HepG2 (cell line): ENCODE measurements around the gene ARHGEF4. TPM values are rescaled to one million over a fixed set of nuclear protein-coding genes. Genes with fewer than 3 reads are reported as not detected.

Source experiments
- ATAC-seq: fragments of 200-7000 bp; cut with Tn5 transposase; 3 replicates; pipeline ENCODE4 v1.9.1; 2020; ENCODE audit warnings: mild to moderate bottlenecking, moderate library complexity
- BruUV-seq: library from RNA; stranded (reverse); fragments of 400-500 nt; replicated peaks from 2 replicates; lab custom pipeline; 2021; lab: Mats Ljungman, UMichigan
- CTCF ChIA-PET: fragments of 300-600 bp; formaldehyde crosslinking; extraction: SDS; loops from one replicate; lab custom pipeline; 2021; ENCODE audit warnings: low total read pairs, inconsistent platforms, low intra/inter-chr PET ratio; lab: Yijun Ruan, JAX
- POLR2A ChIA-PET: fragments of 350-600 bp; sonication (Branson Sonifier 250); formaldehyde crosslinking; loops from one replicate; lab custom pipeline; 2020; ENCODE audit warnings: antibody characterized with exemption, inconsistent platforms; lab: Yijun Ruan, JAX
- DNase-seq: peaks from one replicate; pipeline ENCODE4 v3.0.0-alpha.2; 2015; ENCODE audit warnings: low spot score
- FAIRE-seq: peaks from 3 replicates; lab custom pipeline; 2011; peaks lifted over from hg19 to GRCh38; lab: Jason Lieb, UNC
- H2AFZ ChIP-seq: one replicate; pipeline ENCODE4 v1.6.1; 2011; ENCODE audit warnings: low read length, inconsistent platforms
- H3K27ac ChIP-seq: fragments of 300-600 bp; 3 replicates; pipeline ENCODE4 v1.8.0; 2011; ENCODE audit warnings: mixed run types, mild to moderate bottlenecking, mixed read lengths, low read length, inconsistent platforms; ENCODE audit not compliant: insufficient read depth; ENCODE audit errors: extremely low read length
- H3K27me3 ChIP-seq, 2 experiments: fragments of 200-600 bp in 1 of 2; 2 replicates in 1 of 2; 3 replicates in 1 of 2; pipeline versions ENCODE4 v1.6.0 to v1.8.0; 2011; ENCODE audit warnings: low read length in 2 of 2, mild to moderate bottlenecking in 2 of 2, moderate library complexity in 2 of 2, inconsistent platforms in 1 of 2; ENCODE audit not compliant: insufficient read depth in 2 of 2, control insufficient read depth in 1 of 2
- H3K36me3 ChIP-seq, 2 experiments: fragments of 200-600 bp in 1 of 2; replicated peaks in 1 of 2; 2 replicates in 1 of 2; 3 replicates in 1 of 2; pipeline versions ENCODE4 v1.5.1 to v1.8.0; 2011; ENCODE audit warnings: low read length in 2 of 2, inconsistent platforms in 1 of 2; ENCODE audit not compliant: insufficient read depth in 2 of 2, control insufficient read depth in 1 of 2
- H3K4me1 ChIP-seq: 2 replicates; pipeline ENCODE4 v1.5.1; 2012; ENCODE audit warnings: low read length, inconsistent platforms; ENCODE audit not compliant: insufficient read depth
- H3K4me2 ChIP-seq: 2 replicates; pipeline ENCODE4 v1.6.0; 2011; ENCODE audit warnings: low read depth, low read length, inconsistent platforms
- H3K4me3 ChIP-seq, 3 experiments: fragments of 200-600 bp in 1 of 3; sonication (generic), shearing (Covaris generic) in 1 of 3; replicated peaks in 1 of 3; 2 replicates each; pipeline ENCODE4 v1.5.1; 2011 to 2016; ENCODE audit warnings: low read length in 3 of 3, inconsistent platforms in 2 of 3, low read depth in 2 of 3, mild to moderate bottlenecking in 2 of 3, control low read depth in 1 of 3, mixed read lengths in 1 of 3; ENCODE audit not compliant: insufficient read depth in 1 of 3
- H3K79me2 ChIP-seq: one replicate; pipeline ENCODE4 v1.6.1; 2011; ENCODE audit warnings: low read length, inconsistent platforms; ENCODE audit not compliant: insufficient read depth
- H3K9ac ChIP-seq: 2 replicates; pipeline ENCODE4 v1.6.0; 2011; ENCODE audit warnings: mild to moderate bottlenecking, low read depth, low read length, inconsistent platforms; ENCODE audit not compliant: insufficient read depth
- H3K9me3 ChIP-seq: 2 replicates; pipeline ENCODE4 v1.5.1; 2012; ENCODE audit warnings: mild to moderate bottlenecking, low read length
- H4K20me1 ChIP-seq: 2 replicates; pipeline ENCODE4 v1.6.0; 2011; ENCODE audit warnings: inconsistent platforms, mild to moderate bottlenecking, low read length, moderate library complexity; ENCODE audit not compliant: insufficient read depth
- ARNT2 ChIP-seq: sonication (generic); formaldehyde crosslinking; IDR thresholded peaks from 2 replicates; pipeline ENCODE4 v1.8.0; 2022; ENCODE audit warnings: mild to moderate bottlenecking, low read depth, missing genetic modification reagents, moderate library complexity
- ARNTL ChIP-seq: sonication (generic); formaldehyde crosslinking; IDR thresholded peaks from 2 replicates; pipeline ENCODE4 v1.4.0; 2020; ENCODE audit warnings: mild to moderate bottlenecking, missing genetic modification reagents
- BHLHE40 ChIP-seq: IDR thresholded peaks from 2 replicates; pipeline ENCODE4 v1.6.1; 2011; ENCODE audit warnings: low read length, improper control_type of control experiment
- CCAR2 ChIP-seq: fragments of 200-400 bp; formaldehyde crosslinking; optimal IDR thresholded peaks from 2 replicates; pipeline ENCODE3; 2018; ENCODE audit warnings: low read depth, mild to moderate bottlenecking, low read length, moderate library complexity
- MEIS2 ChIP-seq: sonication (generic); formaldehyde crosslinking; IDR thresholded peaks from 2 replicates; pipeline ENCODE4 v1.9.0; 2021; ENCODE audit warnings: mild to moderate bottlenecking, missing genetic modification reagents
- NFIB ChIP-seq: sonication (generic); formaldehyde crosslinking; IDR thresholded peaks from 2 replicates; pipeline ENCODE4 v1.9.0; 2021; ENCODE audit warnings: missing genetic modification reagents, mild to moderate bottlenecking, borderline replicate concordance
- RNF2 ChIP-seq: fragments of 450-650 bp; conservative IDR thresholded peaks from 2 replicates; pipeline ENCODE4 v1.6.1; 2016; ENCODE audit warnings: low read depth
- SMYD3 ChIP-seq: sonication (generic); formaldehyde crosslinking; IDR thresholded peaks from 2 replicates; pipeline ENCODE4 v1.8.1; 2023; ENCODE audit warnings: mild to moderate bottlenecking, missing genetic modification reagents
- SRY ChIP-seq: sonication (generic); formaldehyde crosslinking; IDR thresholded peaks from 2 replicates; pipeline ENCODE4 v1.8.0; 2022; ENCODE audit warnings: mild to moderate bottlenecking, missing genetic modification reagents
- ZFY ChIP-seq: sonication (generic); formaldehyde crosslinking; IDR thresholded peaks from 2 replicates; pipeline ENCODE4 v1.4.0; 2020; ENCODE audit warnings: missing genetic modification reagents
- ZKSCAN8 ChIP-seq: IDR thresholded peaks from 2 replicates; pipeline ENCODE4 v1.6.1; 2016; ENCODE audit warnings: borderline replicate concordance, missing genetic modification reagents, missing compliant biosample characterization
- ZMYM2 ChIP-seq: sonication (generic); formaldehyde crosslinking; IDR thresholded peaks from 2 replicates; pipeline ENCODE4 v1.8.0; 2022; ENCODE audit warnings: mild to moderate bottlenecking, missing genetic modification reagents
- ZNF263 ChIP-seq: sonication (generic); formaldehyde crosslinking; IDR thresholded peaks from 2 replicates; pipeline ENCODE4 v1.4.0; 2020; ENCODE audit warnings: missing genetic modification reagents
- ZNF564 ChIP-seq: sonication (generic); formaldehyde crosslinking; IDR thresholded peaks from 2 replicates; pipeline ENCODE4 v1.8.1; 2023; ENCODE audit warnings: mild to moderate bottlenecking, missing genetic modification reagents
- ZNF788 ChIP-seq: sonication (generic); formaldehyde crosslinking; IDR thresholded peaks from 2 replicates; pipeline ENCODE4 v1.5.0; 2020; ENCODE audit warnings: mild to moderate bottlenecking, missing genetic modification reagents, borderline replicate concordance
- WGBS: methylation state at CpG from one replicate; pipeline ENCODE4 v1.1.6; 2017; ENCODE audit warnings: low lambda C conversion rate; 5-methylcytosine and 5-hydroxymethylcytosine counted together
- in situ Hi-C: cut with HindIII; loops from 2 replicates; pipeline ENCODE4 v1.10.0; 2017; ENCODE audit warnings: low pct_unique_long_range_greater_than_20kb; ENCODE audit not compliant: extremely low pct_ligation_motif_present
- intact Hi-C: fragments of 100-400 bp; cut with micrococcal nuclease; formaldehyde crosslinking; loops from one replicate; pipeline ENCODE4 v1.10.0; 2022; ENCODE audit not compliant: unreplicated experiment
- polyA plus RNA-seq, 8 experiments: library from polyadenylated mRNA; depleted of rRNA in 3 of 8; stranded (reverse) in 7 of 8; unstranded in 1 of 8; fragments of >200 nt; fragmentation: Illumina TruSeq in 4 of 8; extraction: Trizol in 4 of 8; gene quantifications; 2 replicates each; pipeline versions ENCODE4 v1.2.1 to v1.2.3, GENCODE V29; 2011 to 2016; ENCODE audit warnings: low read depth in 4 of 8, missing spikeins in 1 of 8, mixed read lengths in 1 of 8; ENCODE audit not compliant: insufficient read depth in 1 of 8
- total RNA-seq, 5 experiments: library from RNA; depleted of rRNA; stranded (reverse); fragments of >200 nt; fragmentation: Illumina TruSeq; extraction: Trizol; gene quantifications; 2 replicates each; pipeline ENCODE4 v1.2.3, GENCODE V29; 2016; ENCODE audit warnings: low read depth in 1 of 5
- TF ChIP-seq, protein P1 (sequence below): sonication (generic); formaldehyde crosslinking; IDR thresholded peaks from 2 replicates; pipeline ENCODE4 v1.5.0; 2020; ENCODE audit warnings: missing genetic modification reagents
- TF ChIP-seq, protein P2 (sequence below): sonication (generic); formaldehyde crosslinking; IDR thresholded peaks from 2 replicates; pipeline ENCODE4 v1.9.0; 2021; ENCODE audit warnings: missing genetic modification reagents, mild to moderate bottlenecking, borderline replicate concordance
- TF ChIP-seq, protein P3 (sequence below): sonication (generic); formaldehyde crosslinking; IDR thresholded peaks from 2 replicates; pipeline ENCODE4 v1.4.0; 2020; ENCODE audit warnings: missing genetic modification reagents
- TF ChIP-seq, protein P4 (sequence below): sonication (generic); formaldehyde crosslinking; IDR thresholded peaks from 2 replicates; pipeline ENCODE4 v1.4.0; 2020; ENCODE audit warnings: missing genetic modification reagents, borderline replicate concordance
- TF ChIP-seq, protein P5 (sequence below): IDR thresholded peaks from 2 replicates; pipeline ENCODE4 v1.6.1; 2016; ENCODE audit warnings: low read depth, control low read depth

ARHGEF4 gene
- total and polyA plus RNA-seq, 2 of the 13 experiments (the other 11 are each of a cell fraction or from before 2014, with no cell fraction given), result 0.11 to 0.13 TPM

DNA sequence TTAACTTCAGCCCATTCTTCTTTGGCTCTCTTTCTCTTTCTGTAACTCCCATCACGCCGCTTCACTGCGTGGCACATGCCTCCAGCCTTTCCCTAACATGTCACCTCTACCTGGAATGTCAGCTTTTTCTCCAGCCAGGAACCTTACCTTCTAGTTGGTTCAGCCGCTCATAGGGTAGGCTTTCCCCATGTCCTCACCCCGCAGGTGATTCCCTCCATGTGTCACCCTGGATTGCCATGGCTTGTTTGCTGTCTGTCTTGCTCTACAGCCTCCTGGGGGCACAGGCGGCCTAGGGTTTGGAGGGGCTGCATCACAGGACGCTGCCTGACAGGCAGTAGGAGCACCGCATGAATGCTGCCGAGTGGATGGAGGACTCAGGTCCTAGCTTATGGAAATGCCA lies 39.2 kb downstream of the ARHGEF4 start:
- in situ Hi-C loops, result no loop called here
- DNase-seq (no peak), ATAC-seq (no peak), FAIRE-seq (no peak)
- Histone ChIP-seq H3K36me3 (no peaks in the 10 kb centered on the region), H4K20me1 (no peaks in the 10 kb centered on the region; the same call in 1 of the 2 replicates), H3K4me1 (no peaks in the 10 kb centered on the region), H2AFZ (no peak overlapping the region), H3K4me3 (no peak overlapping the region), H3K79me2 (no peaks in the 10 kb centered on the region), H3K9ac (no peak overlapping the region), H3K9me3 (no peaks in the 10 kb centered on the region), H3K27ac (no peak overlapping the region), H3K4me2 (no peak overlapping the region), H3K27me3 (peaks cover under 1 to 35% of the 10 kb centered on the region in 2 experiments; a peak in 3 of 5 replicates)
- intact Hi-C loops, result no loop called here
- CTCF ChIA-PET, result no interaction called here
- TF ChIP-seq SMYD3 (CRISPR knock-in tag) (no peak), ZFY (CRISPR knock-in tag) (no peak), ZMYM2 (CRISPR knock-in tag) (no peak), ZKSCAN8 (no peak), ZNF564 (CRISPR knock-in tag) (no peak), CCAR2 (no peak), ARNTL (CRISPR knock-in tag) (no peak), ARNT2 (CRISPR knock-in tag) (no peak), BHLHE40 (no peak), RNF2 (no peak), NFIB (CRISPR knock-in tag) (no peak), ZNF788 (CRISPR knock-in tag) (no peak), MEIS2 (CRISPR knock-in tag) (no peak), ZNF263 (no peak), SRY (CRISPR knock-in tag) (no peak)
- TF ChIP-seq, protein P1, sequence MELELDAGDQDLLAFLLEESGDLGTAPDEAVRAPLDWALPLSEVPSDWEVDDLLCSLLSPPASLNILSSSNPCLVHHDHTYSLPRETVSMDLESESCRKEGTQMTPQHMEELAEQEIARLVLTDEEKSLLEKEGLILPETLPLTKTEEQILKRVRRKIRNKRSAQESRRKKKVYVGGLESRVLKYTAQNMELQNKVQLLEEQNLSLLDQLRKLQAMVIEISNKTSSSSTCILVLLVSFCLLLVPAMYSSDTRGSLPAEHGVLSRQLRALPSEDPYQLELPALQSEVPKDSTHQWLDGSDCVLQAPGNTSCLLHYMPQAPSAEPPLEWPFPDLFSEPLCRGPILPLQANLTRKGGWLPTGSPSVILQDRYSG, result no peak
- TF ChIP-seq, protein P2, sequence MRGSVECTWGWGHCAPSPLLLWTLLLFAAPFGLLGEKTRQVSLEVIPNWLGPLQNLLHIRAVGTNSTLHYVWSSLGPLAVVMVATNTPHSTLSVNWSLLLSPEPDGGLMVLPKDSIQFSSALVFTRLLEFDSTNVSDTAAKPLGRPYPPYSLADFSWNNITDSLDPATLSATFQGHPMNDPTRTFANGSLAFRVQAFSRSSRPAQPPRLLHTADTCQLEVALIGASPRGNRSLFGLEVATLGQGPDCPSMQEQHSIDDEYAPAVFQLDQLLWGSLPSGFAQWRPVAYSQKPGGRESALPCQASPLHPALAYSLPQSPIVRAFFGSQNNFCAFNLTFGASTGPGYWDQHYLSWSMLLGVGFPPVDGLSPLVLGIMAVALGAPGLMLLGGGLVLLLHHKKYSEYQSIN (CRISPR knock-in tag), result no peak
- TF ChIP-seq, protein P3, sequence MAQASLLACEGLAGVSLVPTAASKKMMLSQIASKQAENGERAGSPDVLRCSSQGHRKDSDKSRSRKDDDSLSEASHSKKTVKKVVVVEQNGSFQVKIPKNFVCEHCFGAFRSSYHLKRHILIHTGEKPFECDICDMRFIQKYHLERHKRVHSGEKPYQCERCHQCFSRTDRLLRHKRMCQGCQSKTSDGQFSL, result no peak
- TF ChIP-seq, protein P4, sequence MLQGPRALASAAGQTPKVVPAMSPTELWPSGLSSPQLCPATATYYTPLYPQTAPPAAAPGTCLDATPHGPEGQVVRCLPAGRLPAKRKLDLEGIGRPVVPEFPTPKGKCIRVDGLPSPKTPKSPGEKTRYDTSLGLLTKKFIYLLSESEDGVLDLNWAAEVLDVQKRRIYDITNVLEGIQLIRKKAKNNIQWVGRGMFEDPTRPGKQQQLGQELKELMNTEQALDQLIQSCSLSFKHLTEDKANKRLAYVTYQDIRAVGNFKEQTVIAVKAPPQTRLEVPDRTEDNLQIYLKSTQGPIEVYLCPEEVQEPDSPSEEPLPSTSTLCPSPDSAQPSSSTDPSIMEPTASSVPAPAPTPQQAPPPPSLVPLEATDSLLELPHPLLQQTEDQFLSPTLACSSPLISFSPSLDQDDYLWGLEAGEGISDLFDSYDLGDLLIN (CRISPR knock-in tag), result no peak
- TF ChIP-seq, protein P5, sequence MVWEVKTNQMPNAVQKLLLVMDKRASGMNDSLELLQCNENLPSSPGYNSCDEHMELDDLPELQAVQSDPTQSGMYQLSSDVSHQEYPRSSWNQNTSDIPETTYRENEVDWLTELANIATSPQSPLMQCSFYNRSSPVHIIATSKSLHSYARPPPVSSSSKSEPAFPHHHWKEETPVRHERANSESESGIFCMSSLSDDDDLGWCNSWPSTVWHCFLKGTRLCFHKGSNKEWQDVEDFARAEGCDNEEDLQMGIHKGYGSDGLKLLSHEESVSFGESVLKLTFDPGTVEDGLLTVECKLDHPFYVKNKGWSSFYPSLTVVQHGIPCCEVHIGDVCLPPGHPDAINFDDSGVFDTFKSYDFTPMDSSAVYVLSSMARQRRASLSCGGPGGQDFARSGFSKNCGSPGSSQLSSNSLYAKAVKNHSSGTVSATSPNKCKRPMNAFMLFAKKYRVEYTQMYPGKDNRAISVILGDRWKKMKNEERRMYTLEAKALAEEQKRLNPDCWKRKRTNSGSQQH (CRISPR knock-in tag), result no peak
- 22% methylated on average over 9 of the region's 9 CpGs for WGBS
- no TSS peak for BruUV-seq
- POLR2A ChIA-PET, result no interaction called here
